CD14-positive monocyte (primary cell): Measurements from ENCODE around the gene C2CD4A. TPM values are rescaled to one million over a fixed set of nuclear protein-coding genes. Genes with fewer than 3 reads are reported as not detected.
A peak's percentile ranks its signal among the peaks of the same experiment; 100 is the strongest.

Experiments
- DNase-seq, 3 donors: peaks; one replicate each; pipeline ENCODE4 v3.0.0-alpha.2; 2011 to 2022
- H2AFZ ChIP-seq: 2 replicates; pipeline ENCODE4 v1.6.0; 2012; ENCODE audit warnings: mild to moderate bottlenecking, low read depth, low read length, inconsistent platforms; ENCODE audit not compliant: insufficient read depth, poor library complexity, severe bottlenecking
- H3K27ac ChIP-seq, 2 donors: 1 replicate in 1 of 2; 2 replicates in 1 of 2; pipeline ENCODE4 v1.5.1; 2012 to 2013; ENCODE audit warnings: low read length in 2 of 2, control low read depth in 1 of 2, inconsistent platforms in 1 of 2, low read depth in 1 of 2, mild to moderate bottlenecking in 1 of 2
- H3K27me3 ChIP-seq, 2 donors: one replicate each; pipeline versions ENCODE4 v1.6.0 to v1.6.1; 2011 to 2013; ENCODE audit warnings: low read length in 2 of 2; ENCODE audit not compliant: control insufficient read depth in 2 of 2, insufficient read depth in 2 of 2
- H3K36me3 ChIP-seq, 2 donors: replicated peaks in 1 of 2; 1 replicate in 1 of 2; 2 replicates in 1 of 2; pipeline versions ENCODE4 v1.5.1 to v1.6.1; 2012 to 2013; ENCODE audit warnings: low read length in 2 of 2, control low read depth in 1 of 2, inconsistent platforms in 1 of 2, mild to moderate bottlenecking in 1 of 2; ENCODE audit not compliant: insufficient read depth in 2 of 2, control insufficient read depth in 1 of 2
- H3K4me1 ChIP-seq, 2 donors: 1 replicate in 1 of 2; 2 replicates in 1 of 2; pipeline versions ENCODE4 v1.5.1 to v1.6.1; 2012 to 2013; ENCODE audit warnings: low read length in 2 of 2, control low read depth in 1 of 2, inconsistent platforms in 1 of 2, mild to moderate bottlenecking in 1 of 2, moderate library complexity in 1 of 2; ENCODE audit not compliant: insufficient read depth in 2 of 2, control insufficient read depth in 1 of 2
- H3K4me2 ChIP-seq: replicated peaks from 2 replicates; pipeline ENCODE3; 2012; ENCODE audit warnings: low read length, moderate library complexity, mild to moderate bottlenecking; ENCODE audit not compliant: poor library complexity, severe bottlenecking; ENCODE audit errors: extremely low read depth
- H3K4me3 ChIP-seq, 3 experiments: fragments of 200-600 bp in 1 of 3; sonication (generic) in 1 of 3; replicated peaks in 1 of 3; 1 replicate in 2 of 3; 2 replicates in 1 of 3; pipeline ENCODE4 v1.5.1; 2011 to 2013; ENCODE audit warnings: low read length in 3 of 3, mild to moderate bottlenecking in 3 of 3, control low read depth in 2 of 3, low read depth in 2 of 3, inconsistent platforms in 1 of 3, moderate library complexity in 1 of 3
- H3K79me2 ChIP-seq: 2 replicates; pipeline ENCODE4 v1.6.0; 2012; ENCODE audit warnings: mild to moderate bottlenecking, control low read depth, inconsistent platforms, low read length, moderate library complexity; ENCODE audit not compliant: insufficient read depth
- H3K9ac ChIP-seq: 2 replicates; pipeline ENCODE4 v1.6.0; 2017; ENCODE audit warnings: low read length, mild to moderate bottlenecking; ENCODE audit not compliant: insufficient read depth, poor library complexity, severe bottlenecking
- H3K9me3 ChIP-seq, 2 donors: replicated peaks in 1 of 2; 1 replicate in 1 of 2; 2 replicates in 1 of 2; pipeline versions ENCODE4 v1.5.1 to v1.6.1; 2012 to 2013; ENCODE audit warnings: low read length in 2 of 2, control low read depth in 1 of 2; ENCODE audit not compliant: control insufficient read depth in 1 of 2, insufficient read depth in 1 of 2
- H4K20me1 ChIP-seq: 2 replicates; pipeline ENCODE4 v1.6.0; 2012; ENCODE audit warnings: mild to moderate bottlenecking, low read length, control low read depth, moderate library complexity; ENCODE audit not compliant: insufficient read depth
- H3K27ac Mint-ChIP-seq, 7 donors: one replicate each; pipeline ENCODE4 v1.8.0; 2020; ENCODE audit warnings: mild to moderate bottlenecking in 7 of 7, mixed read lengths in 7 of 7, moderate library complexity in 6 of 7, inconsistent platforms in 2 of 7
- H3K27me3 Mint-ChIP-seq, 3 donors: one replicate each; pipeline ENCODE4 v1.8.0; 2021 to 2022; ENCODE audit warnings: low read depth in 3 of 3, mild to moderate bottlenecking in 3 of 3, mixed read lengths in 3 of 3, moderate library complexity in 3 of 3, inconsistent platforms in 1 of 3
- H3K36me3 Mint-ChIP-seq, 2 donors: one replicate each; pipeline ENCODE4 v1.8.0; 2020; ENCODE audit warnings: mixed read lengths in 2 of 2, inconsistent platforms in 1 of 2, mild to moderate bottlenecking in 1 of 2
- H3K4me1 Mint-ChIP-seq: one replicate; pipeline ENCODE4 v1.8.0; 2020; ENCODE audit warnings: mild to moderate bottlenecking, mixed read lengths
- H3K4me3 Mint-ChIP-seq, 2 donors: one replicate each; pipeline ENCODE4 v1.8.0; 2020; ENCODE audit warnings: mild to moderate bottlenecking in 2 of 2, mixed read lengths in 2 of 2, moderate library complexity in 1 of 2
- H3K9me3 Mint-ChIP-seq, 7 donors: one replicate each; pipeline ENCODE4 v1.8.0; 2020 to 2022; ENCODE audit warnings: mixed read lengths in 7 of 7, mild to moderate bottlenecking in 6 of 7, moderate library complexity in 6 of 7, inconsistent platforms in 2 of 7
- WGBS: methylation state at CpG from one replicate; pipeline ENCODE4 v1.1.5; 2013; ENCODE audit warnings: missing lambda C conversion rate; ENCODE audit not compliant: insufficient coverage; 5-methylcytosine and 5-hydroxymethylcytosine counted together
- intact Hi-C, 2 donors: fragments of 100-400 bp; cut with micrococcal nuclease; formaldehyde crosslinking; loops; one replicate each; pipeline versions ENCODE4 v1.15.0 to v1.15.1; 2023
- polyA plus RNA-seq, 3 donors: library from polyadenylated mRNA; depleted of rRNA in 1 of 3; unstranded in 2 of 3; stranded (reverse) in 1 of 3; fragments of 300-500 nt in 2 of 3; fragments of >200 nt in 1 of 3; fragmentation: Illumina TruSeq in 2 of 3; gene quantifications; 1 replicate in 2 of 3; 2 replicates in 1 of 3; pipeline ENCODE4 v1.2.3, GENCODE V29; 2012 to 2021
- TF ChIP-seq, protein P1 (sequence below): fragments of 200-600 bp; IDR thresholded peaks from one replicate; pipeline ENCODE4 v1.8.0; 2022; ENCODE audit warnings: antibody characterized with exemption, mild to moderate bottlenecking

The C2CD4A gene
- polyA plus RNA-seq, 3 donors = not detected

GRCh38 chr15:62119874-62120273 lies 53.1 kb downstream of the C2CD4A start:
- H3K27me3 ChIP-seq = no peaks in the 10 kb centered on the region
- H3K4me1 Mint-ChIP-seq = peaks cover 33% of the 10 kb centered on the region
- peaks cover 0 to 6% (median 4%) of the 10 kb centered on the region in 3 donors for H3K27me3 Mint-ChIP-seq
- intact Hi-C loops = no loop called here
- H3K4me3 ChIP-seq = peak overlapping the region in 1 of 3 experiments; percentile 60
- no peaks in the 10 kb centered on the region for H3K79me2 ChIP-seq
- H3K9me3 Mint-ChIP-seq = peaks cover 0 to 2% (median 0%) of the 10 kb centered on the region in 7 donors
- no peak overlapping the region for H2AFZ ChIP-seq
- TF ChIP-seq, protein P1, sequence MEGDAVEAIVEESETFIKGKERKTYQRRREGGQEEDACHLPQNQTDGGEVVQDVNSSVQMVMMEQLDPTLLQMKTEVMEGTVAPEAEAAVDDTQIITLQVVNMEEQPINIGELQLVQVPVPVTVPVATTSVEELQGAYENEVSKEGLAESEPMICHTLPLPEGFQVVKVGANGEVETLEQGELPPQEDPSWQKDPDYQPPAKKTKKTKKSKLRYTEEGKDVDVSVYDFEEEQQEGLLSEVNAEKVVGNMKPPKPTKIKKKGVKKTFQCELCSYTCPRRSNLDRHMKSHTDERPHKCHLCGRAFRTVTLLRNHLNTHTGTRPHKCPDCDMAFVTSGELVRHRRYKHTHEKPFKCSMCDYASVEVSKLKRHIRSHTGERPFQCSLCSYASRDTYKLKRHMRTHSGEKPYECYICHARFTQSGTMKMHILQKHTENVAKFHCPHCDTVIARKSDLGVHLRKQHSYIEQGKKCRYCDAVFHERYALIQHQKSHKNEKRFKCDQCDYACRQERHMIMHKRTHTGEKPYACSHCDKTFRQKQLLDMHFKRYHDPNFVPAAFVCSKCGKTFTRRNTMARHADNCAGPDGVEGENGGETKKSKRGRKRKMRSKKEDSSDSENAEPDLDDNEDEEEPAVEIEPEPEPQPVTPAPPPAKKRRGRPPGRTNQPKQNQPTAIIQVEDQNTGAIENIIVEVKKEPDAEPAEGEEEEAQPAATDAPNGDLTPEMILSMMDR = no peak
- no peaks in the 10 kb centered on the region for H4K20me1 ChIP-seq
- 87% methylated on average over 3 of the region's 3 CpGs for WGBS
- no peaks in the 10 kb centered on the region for H3K36me3 ChIP-seq
- peaks cover 24 to 30% of the 10 kb centered on the region in 2 donors for H3K4me1 ChIP-seq
- no peak for DNase-seq
- H3K36me3 Mint-ChIP-seq = no peaks in the 10 kb centered on the region
- no peak overlapping the region for H3K9ac ChIP-seq
- H3K9me3 ChIP-seq = no peaks in the 10 kb centered on the region
- peak overlapping the region in 1 of 2 donors; percentile 66 for H3K27ac ChIP-seq
- no peak overlapping the region for H3K4me2 ChIP-seq
- peak overlapping the region in 1 of 2 donors; percentile 49 for H3K4me3 Mint-ChIP-seq
- H3K27ac Mint-ChIP-seq = peak overlapping the region; percentile 43 to 88 (median 77)

Other genes with a start within 250 kb of the C2CD4A start
- 10 to 100 TPM; 12.0 to 32.2 (median 18.4) TPM for gene VPS13C, start 6.5 kb upstream of the C2CD4A start, polyA plus RNA-seq
- gene C2CD4B, start 98.3 kb downstream of the C2CD4A start, polyA plus RNA-seq = under 1 TPM in 1 of 3 donors, not detected in 2; 0.05 TPM